ENCODE measurements around the gene BAX.

DNA sequence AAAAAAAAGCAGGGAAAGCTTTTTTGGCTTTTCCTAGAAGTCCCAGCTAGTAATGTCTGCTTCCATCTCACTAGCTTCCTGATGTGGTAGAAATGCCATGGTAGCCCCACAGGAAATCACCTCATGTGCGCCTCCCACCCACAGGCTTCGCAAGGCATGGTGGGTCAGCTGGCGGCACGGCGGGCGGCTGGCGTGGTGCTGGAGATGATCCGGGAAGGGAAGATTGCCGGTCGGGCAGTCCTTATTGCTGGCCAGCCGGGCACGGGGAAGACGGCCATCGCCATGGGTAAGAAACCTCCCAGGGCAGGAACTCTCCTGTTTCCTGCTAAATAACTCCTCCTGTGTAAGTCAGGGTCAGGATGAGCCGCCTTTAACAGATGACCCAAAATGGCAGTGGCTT, 49.5 kb downstream of the BAX start:
- TF ChIP-seq SUZ12 (IDR thresholded peaks at IDR 0.05) (no peak), FOXM1 (IDR thresholded peaks at IDR 0.05; ENCODE audit: borderline replicate concordance) (no peak), L3MBTL2 (conservative IDR thresholded peaks at IDR 0.05) (no peak), BHLHE40 (IDR thresholded peaks at IDR 0.05; ENCODE audit: borderline replicate concordance) (no peak), ELF4 (IDR thresholded peaks at IDR 0.05) (no peak), SP1 (IDR thresholded peaks at IDR 0.05) (no peak), FOXA1 (IDR thresholded peaks at IDR 0.05) (no peak), NFRKB (IDR thresholded peaks at IDR 0.05) (no peak), HDGF (IDR thresholded peaks at IDR 0.05; ENCODE audit: borderline replicate concordance) (no peak), FOXK2 (IDR thresholded peaks at IDR 0.05) (no peak), ZNF384 (IDR thresholded peaks at IDR 0.05) (no peak)
- TF ChIP-seq, protein P1, sequence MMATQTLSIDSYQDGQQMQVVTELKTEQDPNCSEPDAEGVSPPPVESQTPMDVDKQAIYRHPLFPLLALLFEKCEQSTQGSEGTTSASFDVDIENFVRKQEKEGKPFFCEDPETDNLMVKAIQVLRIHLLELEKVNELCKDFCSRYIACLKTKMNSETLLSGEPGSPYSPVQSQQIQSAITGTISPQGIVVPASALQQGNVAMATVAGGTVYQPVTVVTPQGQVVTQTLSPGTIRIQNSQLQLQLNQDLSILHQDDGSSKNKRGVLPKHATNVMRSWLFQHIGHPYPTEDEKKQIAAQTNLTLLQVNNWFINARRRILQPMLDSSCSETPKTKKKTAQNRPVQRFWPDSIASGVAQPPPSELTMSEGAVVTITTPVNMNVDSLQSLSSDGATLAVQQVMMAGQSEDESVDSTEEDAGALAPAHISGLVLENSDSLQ (IDR thresholded peaks at IDR 0.05) = no peak

Measured in HEK293T (cell line).